HepG2 (cell line): Measurements from ENCODE around the gene CASP7. TPM values are rescaled to one million over a fixed set of nuclear protein-coding genes. Genes with fewer than 3 reads are reported as not detected.

Experiments used
- ATAC-seq: fragments of 200-7000 bp; cut with Tn5 transposase; 3 replicates; pipeline ENCODE4 v1.9.1; 2020; ENCODE audit warnings: mild to moderate bottlenecking, moderate library complexity
- BruUV-seq: library from RNA; stranded (reverse); fragments of 400-500 nt; replicated peaks from 2 replicates; lab custom pipeline; 2021; lab: Mats Ljungman, UMichigan
- CTCF ChIA-PET: fragments of 300-600 bp; formaldehyde crosslinking; extraction: SDS; loops from one replicate; lab custom pipeline; 2021; ENCODE audit warnings: low total read pairs, inconsistent platforms, low intra/inter-chr PET ratio; lab: Yijun Ruan, JAX
- POLR2A ChIA-PET: fragments of 350-600 bp; sonication (Branson Sonifier 250); formaldehyde crosslinking; loops from one replicate; lab custom pipeline; 2020; ENCODE audit warnings: antibody characterized with exemption, inconsistent platforms; lab: Yijun Ruan, JAX
- DNase-seq: peaks from one replicate; pipeline ENCODE4 v3.0.0-alpha.2; 2015; ENCODE audit warnings: low spot score
- FAIRE-seq: peaks from 3 replicates; lab custom pipeline; 2011; peaks lifted over from hg19 to GRCh38; lab: Jason Lieb, UNC
- H2AFZ ChIP-seq: one replicate; pipeline ENCODE4 v1.6.1; 2011; ENCODE audit warnings: low read length, inconsistent platforms
- H3K27ac ChIP-seq: fragments of 300-600 bp; 3 replicates; pipeline ENCODE4 v1.8.0; 2011; ENCODE audit warnings: mixed run types, mild to moderate bottlenecking, mixed read lengths, low read length, inconsistent platforms; ENCODE audit not compliant: insufficient read depth; ENCODE audit errors: extremely low read length
- H3K27me3 ChIP-seq, 2 experiments: fragments of 200-600 bp in 1 of 2; 2 replicates in 1 of 2; 3 replicates in 1 of 2; pipeline versions ENCODE4 v1.6.0 to v1.8.0; 2011; ENCODE audit warnings: low read length in 2 of 2, mild to moderate bottlenecking in 2 of 2, moderate library complexity in 2 of 2, inconsistent platforms in 1 of 2; ENCODE audit not compliant: insufficient read depth in 2 of 2, control insufficient read depth in 1 of 2
- H3K36me3 ChIP-seq, 2 experiments: fragments of 200-600 bp in 1 of 2; replicated peaks in 1 of 2; 2 replicates in 1 of 2; 3 replicates in 1 of 2; pipeline versions ENCODE4 v1.5.1 to v1.8.0; 2011; ENCODE audit warnings: low read length in 2 of 2, inconsistent platforms in 1 of 2; ENCODE audit not compliant: insufficient read depth in 2 of 2, control insufficient read depth in 1 of 2
- H3K4me1 ChIP-seq: 2 replicates; pipeline ENCODE4 v1.5.1; 2012; ENCODE audit warnings: low read length, inconsistent platforms; ENCODE audit not compliant: insufficient read depth
- H3K4me2 ChIP-seq: 2 replicates; pipeline ENCODE4 v1.6.0; 2011; ENCODE audit warnings: low read depth, low read length, inconsistent platforms
- H3K4me3 ChIP-seq, 3 experiments: fragments of 200-600 bp in 1 of 3; sonication (generic), shearing (Covaris generic) in 1 of 3; replicated peaks in 1 of 3; 2 replicates each; pipeline ENCODE4 v1.5.1; 2011 to 2016; ENCODE audit warnings: low read length in 3 of 3, inconsistent platforms in 2 of 3, low read depth in 2 of 3, mild to moderate bottlenecking in 2 of 3, control low read depth in 1 of 3, mixed read lengths in 1 of 3; ENCODE audit not compliant: insufficient read depth in 1 of 3
- H3K79me2 ChIP-seq: one replicate; pipeline ENCODE4 v1.6.1; 2011; ENCODE audit warnings: low read length, inconsistent platforms; ENCODE audit not compliant: insufficient read depth
- H3K9ac ChIP-seq: 2 replicates; pipeline ENCODE4 v1.6.0; 2011; ENCODE audit warnings: mild to moderate bottlenecking, low read depth, low read length, inconsistent platforms; ENCODE audit not compliant: insufficient read depth
- H3K9me3 ChIP-seq: 2 replicates; pipeline ENCODE4 v1.5.1; 2012; ENCODE audit warnings: mild to moderate bottlenecking, low read length
- H4K20me1 ChIP-seq: 2 replicates; pipeline ENCODE4 v1.6.0; 2011; ENCODE audit warnings: inconsistent platforms, mild to moderate bottlenecking, low read length, moderate library complexity; ENCODE audit not compliant: insufficient read depth
- CHCHD3 ChIP-seq: sonication (generic); formaldehyde crosslinking; IDR thresholded peaks from 2 replicates; pipeline ENCODE4 v1.8.0; 2022; ENCODE audit warnings: mild to moderate bottlenecking, missing genetic modification reagents, moderate library complexity
- CSRNP2 ChIP-seq: sonication (generic); formaldehyde crosslinking; conservative IDR thresholded peaks from 2 replicates; pipeline ENCODE4 v1.8.0; 2022; ENCODE audit warnings: low read depth, missing genetic modification reagents
- HMGXB3 ChIP-seq: sonication (generic); formaldehyde crosslinking; IDR thresholded peaks from 2 replicates; pipeline ENCODE4 v1.4.0; 2020; ENCODE audit warnings: missing genetic modification reagents, borderline replicate concordance
- HNRNPUL1 ChIP-seq: fragments of 200-400 bp; formaldehyde crosslinking; IDR thresholded peaks from 2 replicates; pipeline ENCODE4 v1.6.1; 2017; ENCODE audit warnings: low read depth, mild to moderate bottlenecking, low read length, moderate library complexity
- MATR3 ChIP-seq: sonication (generic); formaldehyde crosslinking; IDR thresholded peaks from 2 replicates; pipeline ENCODE4 v1.4.0; 2020; ENCODE audit warnings: missing genetic modification reagents
- NR2F2 ChIP-seq: IDR thresholded peaks from 2 replicates; pipeline ENCODE4 v1.6.1; 2012; ENCODE audit warnings: low read depth, inconsistent platforms, borderline replicate concordance
- NRL ChIP-seq: sonication (generic); formaldehyde crosslinking; IDR thresholded peaks from 2 replicates; pipeline ENCODE4 v1.5.0; 2020; ENCODE audit warnings: missing genetic modification reagents, mild to moderate bottlenecking, moderate library complexity, borderline replicate concordance
- YY1 ChIP-seq: IDR thresholded peaks from 2 replicates; pipeline ENCODE4 v1.6.1; 2011; ENCODE audit warnings: low read length, low read depth, moderate library complexity, mild to moderate bottlenecking; ENCODE audit not compliant: insufficient read depth, insufficient replicate concordance
- ZBTB20 ChIP-seq: sonication (generic); formaldehyde crosslinking; IDR thresholded peaks from 2 replicates; pipeline ENCODE4 v1.8.1; 2023; ENCODE audit warnings: missing genetic modification reagents, low read depth, mild to moderate bottlenecking, borderline replicate concordance
- ZNF10 ChIP-seq: sonication (generic); formaldehyde crosslinking; IDR thresholded peaks from 2 replicates; pipeline ENCODE4 v1.4.0; 2020; ENCODE audit warnings: mild to moderate bottlenecking, low read depth, missing genetic modification reagents, borderline replicate concordance
- ZNF34 ChIP-seq: sonication (generic); formaldehyde crosslinking; IDR thresholded peaks from 2 replicates; pipeline ENCODE4 v1.4.0; 2020; ENCODE audit warnings: mild to moderate bottlenecking, missing genetic modification reagents, borderline replicate concordance
- ZNF512 ChIP-seq: sonication (generic); formaldehyde crosslinking; IDR thresholded peaks from 2 replicates; pipeline ENCODE4 v1.4.0; 2020; ENCODE audit warnings: mild to moderate bottlenecking, missing genetic modification reagents
- ZNF672 ChIP-seq: sonication (generic); formaldehyde crosslinking; IDR thresholded peaks from 2 replicates; pipeline ENCODE4 v1.8.1; 2022; ENCODE audit warnings: missing genetic modification reagents
- ZNF709 ChIP-seq: sonication (generic); formaldehyde crosslinking; IDR thresholded peaks from 2 replicates; pipeline ENCODE4 v1.5.0; 2020; ENCODE audit warnings: mild to moderate bottlenecking, missing genetic modification reagents
- ZSCAN30 ChIP-seq: sonication (generic); formaldehyde crosslinking; IDR thresholded peaks from 2 replicates; pipeline ENCODE4 v1.5.0; 2020; ENCODE audit warnings: mild to moderate bottlenecking, missing genetic modification reagents
- WGBS: methylation state at CpG from one replicate; pipeline ENCODE4 v1.1.6; 2017; ENCODE audit warnings: low lambda C conversion rate; 5-methylcytosine and 5-hydroxymethylcytosine counted together
- in situ Hi-C: cut with HindIII; loops from 2 replicates; pipeline ENCODE4 v1.10.0; 2017; ENCODE audit warnings: low pct_unique_long_range_greater_than_20kb; ENCODE audit not compliant: extremely low pct_ligation_motif_present
- intact Hi-C: fragments of 100-400 bp; cut with micrococcal nuclease; formaldehyde crosslinking; loops from one replicate; pipeline ENCODE4 v1.10.0; 2022; ENCODE audit not compliant: unreplicated experiment
- polyA plus RNA-seq, 8 experiments: library from polyadenylated mRNA; depleted of rRNA in 3 of 8; stranded (reverse) in 7 of 8; unstranded in 1 of 8; fragments of >200 nt; fragmentation: Illumina TruSeq in 4 of 8; extraction: Trizol in 4 of 8; gene quantifications; 2 replicates each; pipeline versions ENCODE4 v1.2.1 to v1.2.3, GENCODE V29; 2011 to 2016; ENCODE audit warnings: low read depth in 4 of 8, missing spikeins in 1 of 8, mixed read lengths in 1 of 8; ENCODE audit not compliant: insufficient read depth in 1 of 8
- total RNA-seq, 5 experiments: library from RNA; depleted of rRNA; stranded (reverse); fragments of >200 nt; fragmentation: Illumina TruSeq; extraction: Trizol; gene quantifications; 2 replicates each; pipeline ENCODE4 v1.2.3, GENCODE V29; 2016; ENCODE audit warnings: low read depth in 1 of 5

Gene CASP7
- total and polyA plus RNA-seq, 2 of the 13 experiments (the other 11 are each of a cell fraction or from before 2014, with no cell fraction given) = 11.9 to 39.3 TPM

GRCh38 chr10:113733635-113734034, 53.9 kb downstream of the CASP7 start:
- CTCF ChIA-PET = no interaction called here
- Histone ChIP-seq H3K9me3 (no peaks in the 10 kb centered on the region), H3K79me2 (no peaks in the 10 kb centered on the region), H3K4me3 (no peak overlapping the region), H3K4me1 (peaks cover 7% of the 10 kb centered on the region; the same call in 1 of the 2 replicates), H2AFZ (no peak overlapping the region), H4K20me1 (no peaks in the 10 kb centered on the region), H3K4me2 (no peak overlapping the region), H3K9ac (no peak overlapping the region), H3K36me3 (peaks cover 5 to 14% of the 10 kb centered on the region in 2 experiments; a peak in 4 of 5 replicates), H3K27ac (no peak overlapping the region), H3K27me3 (no peaks in the 10 kb centered on the region)
- intact Hi-C loops = no loop called here
- no peak for TF ChIP-seq HNRNPUL1
- no peak for TF ChIP-seq CSRNP2 (CRISPR knock-in tag)
- TF ChIP-seq CHCHD3 = no peak
- no peak for TF ChIP-seq MATR3 (CRISPR knock-in tag)
- no peak for TF ChIP-seq ZNF10 (CRISPR knock-in tag)
- TF ChIP-seq ZNF34 = no peak
- no peak for TF ChIP-seq HMGXB3 (CRISPR knock-in tag)
- TF ChIP-seq ZBTB20 = no peak
- no peak for TF ChIP-seq YY1
- TF ChIP-seq ZNF709 (CRISPR knock-in tag) = no peak
- no peak for TF ChIP-seq NR2F2
- TF ChIP-seq ZSCAN30 (CRISPR knock-in tag) = no peak
- no peak for TF ChIP-seq NRL (CRISPR knock-in tag)
- TF ChIP-seq ZNF512 (CRISPR knock-in tag) = no peak
- no peak for TF ChIP-seq ZNF672 (CRISPR knock-in tag)
- in situ Hi-C loops = no loop called here
- no TSS peak for BruUV-seq
- DNase-seq (no peak), FAIRE-seq (no peak), ATAC-seq (no peak)
- POLR2A ChIA-PET = no interaction called here
- 87% methylated on average over 4 of the region's 4 CpGs for WGBS
